GM21381 (cell line): ENCODE measurements around the gene KIAA0513.
"Not testable (repeated sequence)": the region's sequence is repeated elsewhere in the genome, so short reads cannot be mapped to it uniquely, and the experiment has no call there.

ENCODE experiments used
- ATAC-seq: cut with Tn5 transposase; IDR thresholded peaks from one replicate; pipeline ENCODE4 v1.9.1; 2021; ENCODE audit warnings: mild to moderate bottlenecking, moderate library complexity; ENCODE audit not compliant: unreplicated experiment

Gene KIAA0513

GRCh38 chr16:85047867-85048455, 20.4 kb downstream of the KIAA0513 start:
- ATAC-seq, result no peak

GRCh38 chr16:85048921-85049562, 21.4 kb downstream of the KIAA0513 start:
- no peak for ATAC-seq

- ATAC-seq, result no peak
Observed at GRCh38 chr16:85049706-85050305, 22.2 kb downstream of the KIAA0513 start.

- ATAC-seq, result no peak
Observed at GRCh38 chr16:85051067-85051581, 23.5 kb downstream of the KIAA0513 start.

GRCh38 chr16:85051683-85052082, 24.1 kb downstream of the KIAA0513 start:
- no peak for ATAC-seq

- ATAC-seq, result no peak
Observed at GRCh38 chr16:85052536-85052935, 24.9 kb downstream of the KIAA0513 start.

GRCh38 chr16:85054321-85054720, 26.7 kb downstream of the KIAA0513 start:
- not testable (repeated sequence) for ATAC-seq

GRCh38 chr16:85054948-85055492, 27.4 kb downstream of the KIAA0513 start:
- ATAC-seq, result no peak

GRCh38 chr16:85055493-85056210, 28.1 kb downstream of the KIAA0513 start:
- peak; percentile 92 for ATAC-seq

GRCh38 chr16:85056211-85056748, 28.7 kb downstream of the KIAA0513 start:
- ATAC-seq, result no peak

- no peak for ATAC-seq
Observed at GRCh38 chr16:85057212-85057889, 29.8 kb downstream of the KIAA0513 start.

GRCh38 chr16:85057948-85058347, 30.4 kb downstream of the KIAA0513 start:
- no peak for ATAC-seq

- ATAC-seq, result no peak
Observed at GRCh38 chr16:85058909-85059308, 31.3 kb downstream of the KIAA0513 start.

- ATAC-seq, result no peak
Observed at GRCh38 chr16:85061566-85061965, 34.0 kb downstream of the KIAA0513 start.

- ATAC-seq, result no peak
Observed at GRCh38 chr16:85062323-85062722, 34.7 kb downstream of the KIAA0513 start.

- no peak for ATAC-seq
Observed at GRCh38 chr16:85062845-85063244, 35.2 kb downstream of the KIAA0513 start.

- ATAC-seq, result no peak
Observed at GRCh38 chr16:85064186-85064585, 36.6 kb downstream of the KIAA0513 start.

- no peak for ATAC-seq
Observed at GRCh38 chr16:85065099-85065498, 37.5 kb downstream of the KIAA0513 start.

GRCh38 chr16:85066346-85066885, 38.8 kb downstream of the KIAA0513 start:
- no peak for ATAC-seq

- ATAC-seq, result no peak
Observed at GRCh38 chr16:85067024-85067423, 39.4 kb downstream of the KIAA0513 start.
